Keratinocyte (primary cell): ENCODE results near the gene PTPN13. TPM values are rescaled to one million over a fixed set of nuclear protein-coding genes. Genes with fewer than 3 reads are reported as not detected.

ENCODE experiments used
- DNase-seq: peaks from one replicate; pipeline ENCODE4 v3.0.0-alpha.2; 2011; ENCODE audit warnings: low read depth, missing footprints, low spot score
- FAIRE-seq: peaks from 2 replicates; lab custom pipeline; 2011; peaks lifted over from hg19 to GRCh38; lab: Jason Lieb, UNC
- H2AFZ ChIP-seq: 2 replicates; pipeline ENCODE4 v1.6.0; 2012; ENCODE audit warnings: low read length, control low read depth, inconsistent platforms; ENCODE audit not compliant: control insufficient read depth
- H3K27ac ChIP-seq: 2 replicates; pipeline ENCODE4 v1.5.1; 2011; ENCODE audit warnings: low read length; ENCODE audit not compliant: control insufficient read depth, insufficient read depth
- H3K27me3 ChIP-seq: 3 replicates; pipeline ENCODE4 v1.6.0; 2011; ENCODE audit warnings: low read length; ENCODE audit not compliant: control insufficient read depth, insufficient read depth; ENCODE audit errors: extremely low read depth
- H3K36me3 ChIP-seq, 2 experiments: 2 replicates in 1 of 2; 3 replicates in 1 of 2; pipeline ENCODE4 v1.5.1; 2011; ENCODE audit warnings: low read length in 2 of 2, mild to moderate bottlenecking in 1 of 2; ENCODE audit not compliant: control insufficient read depth in 2 of 2, insufficient read depth in 2 of 2; ENCODE audit errors: extremely low read depth in 1 of 2
- H3K4me1 ChIP-seq: 3 replicates; pipeline ENCODE4 v1.5.1; 2011; ENCODE audit warnings: low read length; ENCODE audit not compliant: control insufficient read depth, insufficient read depth; ENCODE audit errors: extremely low read depth
- H3K4me2 ChIP-seq: 3 replicates; pipeline ENCODE4 v1.6.0; 2011; ENCODE audit warnings: low read depth, low read length; ENCODE audit not compliant: control insufficient read depth, insufficient read depth; ENCODE audit errors: extremely low read depth
- H3K4me3 ChIP-seq, 3 experiments: fragments of 200-600 bp in 1 of 3; sonication (generic) in 1 of 3; 2 replicates in 2 of 3; 3 replicates in 1 of 3; pipeline ENCODE4 v1.5.1; 2011 to 2016; ENCODE audit warnings: low read length in 3 of 3, mild to moderate bottlenecking in 3 of 3, control low read depth in 2 of 3, inconsistent platforms in 1 of 3, low read depth in 1 of 3, mixed read lengths in 1 of 3, mixed run types in 1 of 3, moderate library complexity in 1 of 3; ENCODE audit not compliant: control insufficient read depth in 2 of 3, insufficient read depth in 2 of 3; ENCODE audit errors: extremely low read depth in 1 of 3
- H3K79me2 ChIP-seq: 2 replicates; pipeline ENCODE4 v1.6.0; 2012; ENCODE audit warnings: low read length; ENCODE audit not compliant: control insufficient read depth, insufficient read depth
- H3K9ac ChIP-seq: 3 replicates; pipeline ENCODE4 v1.6.0; 2011; ENCODE audit warnings: low read length; ENCODE audit not compliant: control insufficient read depth, insufficient read depth; ENCODE audit errors: extremely low read depth
- H3K9me1 ChIP-seq: 3 replicates; pipeline ENCODE4 v1.6.0; 2011; ENCODE audit warnings: low read length; ENCODE audit not compliant: control insufficient read depth, insufficient read depth; ENCODE audit errors: extremely low read depth
- H3K9me3 ChIP-seq: 2 replicates; pipeline ENCODE4 v1.5.1; 2012; ENCODE audit warnings: low read depth, low read length; ENCODE audit not compliant: control insufficient read depth
- H4K20me1 ChIP-seq: 3 replicates; pipeline ENCODE4 v1.6.0; 2011; ENCODE audit warnings: low read length; ENCODE audit not compliant: control insufficient read depth, insufficient read depth; ENCODE audit errors: extremely low read depth
- EZH2 ChIP-seq: IDR thresholded peaks from one replicate; pipeline ENCODE4 v1.6.1; 2012; ENCODE audit warnings: inconsistent platforms, mild to moderate bottlenecking, low read length, moderate library complexity
- dilution Hi-C: fragments of 300-500 bp; cut with MboI; formaldehyde crosslinking; loops from one replicate; pipeline ENCODE4 v1.7.0; 2020; ENCODE audit warnings: low sequenced_read_pairs; ENCODE audit not compliant: extremely low pct_ligation_motif_present
- polyA plus RNA-seq, 5 experiments: library from polyadenylated mRNA; depleted of rRNA in 3 of 5; stranded (reverse) in 3 of 5; stranded (forward) in 1 of 5; unstranded in 1 of 5; fragments of >200 nt; gene quantifications; 1 replicate in 1 of 5; 2 replicates in 3 of 5; 3 replicates in 1 of 5; pipeline versions ENCODE4 v1.2.1 to v1.2.3, GENCODE V29; 2011 to 2012; ENCODE audit warnings: missing spikeins in 2 of 5, low read depth in 1 of 5, low replicate concordance in 1 of 5
- TF ChIP-seq, protein P1 (sequence below), 3 experiments: IDR thresholded peaks in 1 of 3; conservative IDR thresholded peaks in 1 of 3; optimal IDR thresholded peaks in 1 of 3; 2 replicates in 2 of 3; 3 replicates in 1 of 3; pipeline versions ENCODE3 to v1.5.1; 2011; ENCODE audit warnings: low read length in 3 of 3, mild to moderate bottlenecking in 3 of 3, moderate library complexity in 2 of 3, control low read depth in 1 of 3, inconsistent platforms in 1 of 3; ENCODE audit not compliant: insufficient read depth in 2 of 3; ENCODE audit errors: extremely low read depth in 1 of 3

PTPN13 gene
- polyA plus RNA-seq, 1 donor (not counting 4 experiments of a cell fraction or from before 2014, with no cell fraction given) = 37.6 TPM

DNA sequence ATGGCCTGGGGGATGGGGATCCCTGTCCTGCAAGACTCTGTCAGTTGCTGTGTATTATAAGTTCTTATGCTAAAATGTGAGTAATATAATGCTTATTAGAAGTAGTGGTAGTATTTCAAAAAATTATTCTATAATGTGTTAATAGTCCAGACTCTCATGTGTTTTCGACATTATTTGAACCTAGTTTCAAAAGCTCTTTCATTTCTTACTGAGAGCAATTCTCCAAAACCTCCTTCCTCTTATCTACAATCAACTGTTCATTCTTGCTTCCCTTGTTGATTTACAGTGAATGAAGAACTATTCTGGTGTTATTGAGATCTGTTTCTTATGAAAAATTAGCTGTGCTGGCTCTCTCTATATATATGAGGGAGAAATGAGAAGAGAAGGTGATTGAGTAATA lies 32.9 kb upstream of the PTPN13 start:
- Histone ChIP-seq H3K27ac (no peak overlapping the region), H3K9me1 (no peaks in the 10 kb centered on the region), H3K4me2 (no peak overlapping the region), H3K4me1 (peaks cover 26% of the 10 kb centered on the region), H3K79me2 (no peaks in the 10 kb centered on the region), H3K36me3 (no peaks in the 10 kb centered on the region), H3K4me3 (no peak overlapping the region), H3K9me3 (no peaks in the 10 kb centered on the region), H3K9ac (no peak overlapping the region), H3K27me3 (no peaks in the 10 kb centered on the region), H2AFZ (no peak overlapping the region), H4K20me1 (no peaks in the 10 kb centered on the region)
- TF ChIP-seq EZH2 = no peak
- TF ChIP-seq, protein P1, sequence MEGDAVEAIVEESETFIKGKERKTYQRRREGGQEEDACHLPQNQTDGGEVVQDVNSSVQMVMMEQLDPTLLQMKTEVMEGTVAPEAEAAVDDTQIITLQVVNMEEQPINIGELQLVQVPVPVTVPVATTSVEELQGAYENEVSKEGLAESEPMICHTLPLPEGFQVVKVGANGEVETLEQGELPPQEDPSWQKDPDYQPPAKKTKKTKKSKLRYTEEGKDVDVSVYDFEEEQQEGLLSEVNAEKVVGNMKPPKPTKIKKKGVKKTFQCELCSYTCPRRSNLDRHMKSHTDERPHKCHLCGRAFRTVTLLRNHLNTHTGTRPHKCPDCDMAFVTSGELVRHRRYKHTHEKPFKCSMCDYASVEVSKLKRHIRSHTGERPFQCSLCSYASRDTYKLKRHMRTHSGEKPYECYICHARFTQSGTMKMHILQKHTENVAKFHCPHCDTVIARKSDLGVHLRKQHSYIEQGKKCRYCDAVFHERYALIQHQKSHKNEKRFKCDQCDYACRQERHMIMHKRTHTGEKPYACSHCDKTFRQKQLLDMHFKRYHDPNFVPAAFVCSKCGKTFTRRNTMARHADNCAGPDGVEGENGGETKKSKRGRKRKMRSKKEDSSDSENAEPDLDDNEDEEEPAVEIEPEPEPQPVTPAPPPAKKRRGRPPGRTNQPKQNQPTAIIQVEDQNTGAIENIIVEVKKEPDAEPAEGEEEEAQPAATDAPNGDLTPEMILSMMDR (optimal IDR thresholded peaks at IDR 0.05 in 1 of 3, IDR thresholded peaks at IDR 0.05 in 1 of 3, conservative IDR thresholded peaks at IDR 0.05 in 1 of 3; ENCODE audit: extremely low read depth in 1 of 3, insufficient read depth in 2 of 3, low read length in 3 of 3) = no peak
- FAIRE-seq = no peak
- no peak for DNase-seq
- dilution Hi-C loops = no loop called here

DNA sequence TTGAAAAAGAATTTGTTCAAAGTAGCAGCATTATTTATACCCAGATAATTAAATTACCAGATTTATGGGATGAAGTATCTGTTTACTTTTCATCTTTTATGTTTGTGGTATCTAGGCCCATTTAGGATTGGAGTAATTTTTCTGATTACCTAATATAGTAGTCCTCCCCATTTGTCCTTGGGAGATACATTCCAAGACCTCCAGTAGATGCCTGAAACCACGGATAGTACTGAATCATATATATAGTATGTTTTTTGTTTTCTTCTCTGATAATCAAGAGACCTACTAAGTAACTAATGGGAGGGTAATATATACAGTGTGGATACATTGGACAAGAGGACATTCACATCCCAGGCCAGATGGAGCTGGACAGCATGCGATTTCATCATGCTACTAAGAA lies 30.7 kb upstream of the PTPN13 start:
- no peak overlapping the region for H3K4me2 ChIP-seq
- no peak overlapping the region for H2AFZ ChIP-seq
- dilution Hi-C loops = no loop called here
- DNase-seq (no peak), FAIRE-seq (no peak)
- H3K9me1 ChIP-seq = no peaks in the 10 kb centered on the region
- no peaks in the 10 kb centered on the region for H3K79me2 ChIP-seq
- no peaks in the 10 kb centered on the region for H3K36me3 ChIP-seq
- H3K27ac ChIP-seq = no peak overlapping the region
- no peak for TF ChIP-seq EZH2
- TF ChIP-seq, protein P1 (optimal IDR thresholded peaks at IDR 0.05 in 1 of 3, IDR thresholded peaks at IDR 0.05 in 1 of 3, conservative IDR thresholded peaks at IDR 0.05 in 1 of 3; ENCODE audit: extremely low read depth in 1 of 3, insufficient read depth in 2 of 3, low read length in 3 of 3) = no peak
- no peaks in the 10 kb centered on the region for H3K9me3 ChIP-seq
- no peaks in the 10 kb centered on the region for H4K20me1 ChIP-seq
- H3K4me3 ChIP-seq = no peak overlapping the region
- peaks cover 10% of the 10 kb centered on the region for H3K4me1 ChIP-seq
- no peaks in the 10 kb centered on the region for H3K27me3 ChIP-seq
- no peak overlapping the region for H3K9ac ChIP-seq
